K562 (cell line): ENCODE data around the gene PIEZO2. TPM values are rescaled to one million over a fixed set of nuclear protein-coding genes. Genes with fewer than 3 reads are reported as not detected.

ENCODE experiments used
- ATAC-seq: fragments of 200-7000 bp; cut with Tn5 transposase; 3 replicates; pipeline ENCODE4 v1.9.1; 2020; ENCODE audit warnings: moderate library complexity
- BruUV-seq: library from RNA; stranded (reverse); fragments of 400-500 nt; replicated peaks from 2 replicates; lab custom pipeline; 2021; lab: Mats Ljungman, UMichigan
- CTCF ChIA-PET: fragments of 300-600 bp; formaldehyde crosslinking; extraction: SDS; loops from one replicate; lab custom pipeline; 2021; ENCODE audit warnings: low intra/inter-chr PET ratio; lab: Yijun Ruan, JAX
- POLR2A ChIA-PET: fragments of 300-600, 350-650 bp; sonication (Branson Sonifier 250); formaldehyde crosslinking; extraction: SDS; loops from one replicate; lab custom pipeline; 2021; ENCODE audit warnings: antibody characterized with exemption, inconsistent platforms; lab: Yijun Ruan, JAX
- DNase-seq, 4 experiments: peaks; one replicate each; pipeline versions ENCODE4 v3.0.0 to v3.0.0-alpha.2; 2011 to 2018; ENCODE audit warnings: low spot score in 3 of 4, mixed read lengths in 3 of 4; ENCODE audit errors: extremely low read depth in 1 of 4
- FAIRE-seq: peaks from 2 replicates; lab custom pipeline; 2011; peaks lifted over from hg19 to GRCh38; lab: Jason Lieb, UNC
- H2AFZ ChIP-seq: 2 replicates; pipeline ENCODE4 v1.6.0; 2011; ENCODE audit warnings: low read depth, low read length, control low read depth, inconsistent platforms
- H3K27ac ChIP-seq: fragments of 200-600 bp; 3 replicates; pipeline ENCODE4 v1.8.0; 2011; ENCODE audit warnings: low read depth, mild to moderate bottlenecking, control low read depth, inconsistent platforms, low read length, moderate library complexity, mixed read lengths; ENCODE audit errors: extremely low read depth
- H3K27me3 ChIP-seq, 2 experiments: fragments of 300-600 bp in 1 of 2; 2 replicates in 1 of 2; 3 replicates in 1 of 2; pipeline versions ENCODE4 v1.6.0 to v1.8.0; 2011; ENCODE audit warnings: inconsistent platforms in 2 of 2, low read length in 2 of 2, mild to moderate bottlenecking in 1 of 2, mixed read lengths in 1 of 2, moderate library complexity in 1 of 2; ENCODE audit not compliant: control insufficient read depth in 2 of 2, insufficient read depth in 2 of 2
- H3K36me3 ChIP-seq: fragments of 300-600 bp; 3 replicates; pipeline ENCODE4 v1.8.0; 2011; ENCODE audit warnings: mild to moderate bottlenecking, low read length, inconsistent platforms; ENCODE audit not compliant: control insufficient read depth, insufficient read depth
- H3K4me1 ChIP-seq, 2 experiments: fragments of 200-600 bp in 1 of 2; replicated peaks in 1 of 2; 2 replicates in 1 of 2; 3 replicates in 1 of 2; pipeline versions ENCODE4 v1.5.1 to v1.8.0; 2011; ENCODE audit warnings: inconsistent platforms in 2 of 2, low read length in 2 of 2, mild to moderate bottlenecking in 1 of 2, mixed read lengths in 1 of 2, moderate library complexity in 1 of 2; ENCODE audit not compliant: control insufficient read depth in 2 of 2, insufficient read depth in 2 of 2
- H3K4me2 ChIP-seq: 2 replicates; pipeline ENCODE4 v1.6.1; 2011; ENCODE audit warnings: low read length, control low read depth, inconsistent platforms, mixed read lengths; ENCODE audit not compliant: insufficient read depth
- H3K4me3 ChIP-seq: fragments of 200-600 bp; sonication (generic), shearing (Covaris generic); 2 replicates; pipeline ENCODE4 v1.5.1; 2016; ENCODE audit warnings: control low read depth, inconsistent platforms
- H3K79me2 ChIP-seq: fragments of 200-600 bp; 3 replicates; pipeline ENCODE4 v1.8.0; 2011; ENCODE audit warnings: low read length, inconsistent platforms; ENCODE audit not compliant: control insufficient read depth, insufficient read depth
- H3K9ac ChIP-seq, 2 experiments: 2 replicates each; pipeline versions ENCODE4 v1.6.0 to v1.6.1; 2011; ENCODE audit warnings: low read depth in 2 of 2, low read length in 2 of 2, control low read depth in 1 of 2, inconsistent platforms in 1 of 2, mild to moderate bottlenecking in 1 of 2, mixed read lengths in 1 of 2; ENCODE audit not compliant: insufficient read depth in 1 of 2
- H3K9me1 ChIP-seq: one replicate; pipeline ENCODE4 v1.6.0; 2011; ENCODE audit warnings: inconsistent platforms, mild to moderate bottlenecking, low read length, moderate library complexity; ENCODE audit not compliant: control insufficient read depth, insufficient read depth
- H3K9me3 ChIP-seq: replicated peaks from 2 replicates; pipeline ENCODE4 v1.5.1; 2011; ENCODE audit warnings: low read depth, low read length, inconsistent platforms; ENCODE audit not compliant: control insufficient read depth, insufficient read depth
- H4K20me1 ChIP-seq: replicated peaks from 2 replicates; pipeline ENCODE4 v1.6.1; 2011; ENCODE audit warnings: low read length, inconsistent platforms, mixed read lengths; ENCODE audit not compliant: control insufficient read depth, insufficient read depth
- CREBBP ChIP-seq: IDR thresholded peaks from one replicate; pipeline ENCODE4 v1.6.1; 2012; ENCODE audit warnings: low read depth, mild to moderate bottlenecking, control low read depth, inconsistent platforms, low read length
- GABPB1 ChIP-seq: sonication (generic); formaldehyde crosslinking; IDR thresholded peaks from 2 replicates; pipeline ENCODE4 v1.8.0; 2022; ENCODE audit warnings: mild to moderate bottlenecking, missing genetic modification reagents
- KLF16 ChIP-seq: IDR thresholded peaks from 2 replicates; pipeline ENCODE4 v1.6.1; 2016; ENCODE audit warnings: antibody characterized with exemption
- MAFG ChIP-seq: fragments of 450-650 bp; conservative IDR thresholded peaks from 2 replicates; pipeline ENCODE4 v1.6.1; 2016; ENCODE audit warnings: missing genetic modification characterization, missing compliant biosample characterization
- MED1 ChIP-seq: sonication (generic); formaldehyde crosslinking; IDR thresholded peaks from 2 replicates; pipeline ENCODE4 v1.8.1; 2023; ENCODE audit warnings: missing genetic modification reagents, borderline replicate concordance
- MXI1 ChIP-seq: IDR thresholded peaks from 2 replicates; pipeline ENCODE4 v1.6.1; 2011; ENCODE audit warnings: low read depth, mild to moderate bottlenecking, improper control_type of control experiment, low read length
- NFE2L1 ChIP-seq: fragments of 450-650 bp; IDR thresholded peaks from 2 replicates; pipeline ENCODE4 v1.6.1; 2016; ENCODE audit warnings: missing genetic modification characterization, low read depth, mild to moderate bottlenecking, missing compliant biosample characterization, moderate library complexity, borderline replicate concordance
- PREB ChIP-seq: sonication (generic); formaldehyde crosslinking; IDR thresholded peaks from 2 replicates; pipeline ENCODE4 v1.8.1; 2023; ENCODE audit warnings: mild to moderate bottlenecking, missing genetic modification reagents
- REST ChIP-seq, 2 experiments: fragments of 450-650 bp; formaldehyde crosslinking in 1 of 2; IDR thresholded peaks; 2 replicates each; pipeline versions ENCODE4 v1.4.0 to v1.6.1; 2014 to 2020; ENCODE audit warnings: mild to moderate bottlenecking in 2 of 2, borderline replicate concordance in 1 of 2, low read depth in 1 of 2
- RHOXF2B ChIP-seq: fragments of 250-450 bp; sonication (Bioruptor Pico); conservative IDR thresholded peaks from 2 replicates; pipeline ENCODE4 v1.5.1; 2021
- SIN3A ChIP-seq, 2 experiments: fragments of 150-350 bp in 1 of 2; IDR thresholded peaks; 2 replicates each; pipeline ENCODE4 v1.6.1; 2011 to 2016; ENCODE audit warnings: borderline replicate concordance in 2 of 2, low read depth in 2 of 2, low read length in 2 of 2, mild to moderate bottlenecking in 2 of 2, moderate library complexity in 2 of 2; ENCODE audit not compliant: control insufficient read depth in 1 of 2
- TEAD2 ChIP-seq: fragments of 450-650 bp; IDR thresholded peaks from 2 replicates; pipeline ENCODE4 v1.6.1; 2016; ENCODE audit warnings: missing genetic modification characterization, control low read depth, missing compliant biosample characterization
- XRCC3 ChIP-seq: fragments of 450-650 bp; IDR thresholded peaks from 2 replicates; pipeline ENCODE4 v1.6.1; 2017; ENCODE audit warnings: mild to moderate bottlenecking, moderate library complexity
- ZNF165 ChIP-seq: fragments of 250-450 bp; sonication (Bioruptor Pico); IDR thresholded peaks from 2 replicates; pipeline ENCODE4 v1.4.0; 2020; ENCODE audit warnings: borderline replicate concordance
- WGBS: fragments of 100-300 bp; shearing (Covaris generic); methylation state at CpG from one replicate; pipeline ENCODE4 v1.1.6; 2016; ENCODE audit warnings: low coverage, mixed read lengths; ENCODE audit not compliant: insufficient coverage; ENCODE audit errors: missing lambda C conversion rate; 5-methylcytosine and 5-hydroxymethylcytosine counted together
- in situ Hi-C: fragments of 300-500 bp; cut with MboI; formaldehyde crosslinking; loops from 4 replicates; pipeline ENCODE4 v1.15.0; 2018; ENCODE audit warnings: inconsistent platforms, mixed read lengths
- intact Hi-C: fragments of 100-400 bp; cut with micrococcal nuclease; formaldehyde crosslinking; loops from 2 replicates; pipeline ENCODE4 v1.14.2; 2022
- polyA plus RNA-seq, 8 experiments: library from polyadenylated mRNA; depleted of rRNA in 4 of 8; stranded (reverse) in 5 of 8; unstranded in 3 of 8; fragments of >200 nt; fragmentation: Nextera tagmentation in 2 of 8; fragmentation: Illumina TruSeq in 1 of 8; extraction: Ambion mirVana in 2 of 8; extraction: Trizol in 1 of 8; gene quantifications; 2 replicates each; pipeline versions ENCODE4 v1.2.1 to v1.2.3, GENCODE V29; 2011 to 2014; ENCODE audit warnings: inconsistent platforms in 1 of 8, missing spikeins in 1 of 8
- total RNA-seq, 7 experiments: library from RNA; depleted of rRNA in 6 of 7; stranded (reverse); fragments of >200 nt in 6 of 7; fragmentation: Illumina TruSeq in 2 of 7; extraction: Trizol in 2 of 7; gene quantifications; 2 replicates each; pipeline versions ENCODE4 v1.2.1 to v1.2.3, GENCODE V29; 2011 to 2021; ENCODE audit warnings: low replicate concordance in 1 of 7

PIEZO2 gene
- total and polyA plus RNA-seq, 9 of the 15 experiments (the other 6 are each of a cell fraction or from before 2014, with no cell fraction given) = 0.54 to 4.1 (median 2.0) TPM

GRCh38 chr18:10663750-10664149 lies 485.6 kb downstream of the PIEZO2 start:
- no peak overlapping the region for H3K4me3 ChIP-seq
- H2AFZ ChIP-seq = no peak overlapping the region
- no peaks in the 10 kb centered on the region for H3K79me2 ChIP-seq
- peaks cover 59 to 68% of the 10 kb centered on the region in 2 experiments for H3K27me3 ChIP-seq
- H3K9me3 ChIP-seq = no peaks in the 10 kb centered on the region
- H3K9ac ChIP-seq = no peak overlapping the region
- H3K9me1 ChIP-seq = no peaks in the 10 kb centered on the region
- TF ChIP-seq GABPB1 (CRISPR knock-in tag) (no peak), MED1 (CRISPR knock-in tag) (no peak), SIN3A (IDR thresholded peaks at IDR 0.05; ENCODE audit: borderline replicate concordance in 2 of 2, control insufficient read depth in 1 of 2, low read depth in 2 of 2, low read length in 2 of 2) (no peak), XRCC3 (no peak), ZNF165 (CRISPR knock-in tag) (no peak), CREBBP (no peak), MAFG (tag) (no peak), NFE2L1 (tag) (no peak), RHOXF2B (CRISPR knock-in tag) (no peak), REST (IDR thresholded peaks at IDR 0.05; ENCODE audit: borderline replicate concordance) (no peak), REST (CRISPR knock-in tag; IDR thresholded peaks at IDR 0.05; ENCODE audit: low read depth) (no peak), TEAD2 (no peak), KLF16 (no peak), MXI1 (no peak), PREB (CRISPR knock-in tag) (no peak)
- FAIRE-seq (no peak), DNase-seq (no peak), ATAC-seq (no peak)
- BruUV-seq = no TSS peak
- no peak overlapping the region for H3K27ac ChIP-seq
- H3K4me1 ChIP-seq = no peaks in the 10 kb centered on the region
- POLR2A ChIA-PET = no interaction called here
- 1% methylated on average over 9 of the region's 9 CpGs for whole genome bisulfite sequencing
- intact Hi-C loops = no loop called here
- CTCF ChIA-PET = no interaction called here
- H4K20me1 ChIP-seq = no peaks in the 10 kb centered on the region
- in situ Hi-C loops = no loop called here
- H3K4me2 ChIP-seq = no peak overlapping the region
- H3K36me3 ChIP-seq = no peaks in the 10 kb centered on the region
